Inflammatory macrophage (primary cell): ENCODE measurements around the gene FAM222A.
"Not testable (repeated sequence)": the region's sequence is repeated elsewhere in the genome, so short reads cannot be mapped to it uniquely, and the experiment has no call there.

Experiments used
- DNase-seq, 2 donors: peaks; one replicate each; pipeline ENCODE4 v3.0.0-alpha.2; 2020 to 2022

FAM222A gene

DNA sequence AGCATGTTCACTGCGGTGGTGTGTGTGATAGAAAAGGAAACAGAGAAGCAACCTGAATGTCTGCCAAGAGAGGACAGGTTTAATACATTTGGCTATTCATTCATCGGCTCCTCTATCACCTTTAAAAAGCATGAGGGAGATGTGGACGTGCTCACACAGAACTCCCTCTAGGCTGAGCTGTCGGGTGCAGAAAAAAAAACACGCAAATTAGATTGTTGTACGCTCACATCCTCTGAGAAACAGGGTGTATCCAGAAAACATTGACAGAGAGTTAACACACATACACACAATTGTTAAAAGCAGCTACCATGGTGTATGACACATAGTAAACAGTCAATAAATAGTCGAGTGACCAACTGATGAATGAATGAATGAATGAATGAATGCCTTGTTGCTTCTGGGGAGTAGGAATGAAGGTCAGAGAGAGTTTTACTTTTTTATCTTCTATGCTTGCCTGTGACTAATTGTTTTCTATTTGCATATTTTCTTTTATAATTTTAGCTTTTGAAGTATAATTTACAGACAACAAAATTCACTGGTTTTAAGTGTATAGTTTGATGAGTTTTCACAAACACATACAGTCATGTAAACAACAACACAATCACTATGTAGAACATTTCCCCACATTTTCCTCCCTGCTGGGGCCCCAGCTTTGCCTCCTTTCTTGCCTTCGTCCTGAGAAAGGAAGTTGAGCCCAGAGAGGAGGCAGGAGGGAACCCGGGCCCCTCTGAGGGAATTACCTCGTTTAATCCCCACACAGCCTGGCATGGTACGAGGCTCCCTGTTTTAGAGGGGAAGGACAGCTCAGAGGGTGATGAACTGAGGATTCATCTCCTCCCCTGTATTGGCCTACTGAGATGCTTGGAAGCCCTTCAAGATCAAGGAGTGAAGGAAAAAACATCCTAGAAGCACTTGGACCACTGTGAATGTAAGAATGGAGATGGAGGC lies 19.7 kb upstream of the FAM222A start:
- no peak for DNase-seq

DNA sequence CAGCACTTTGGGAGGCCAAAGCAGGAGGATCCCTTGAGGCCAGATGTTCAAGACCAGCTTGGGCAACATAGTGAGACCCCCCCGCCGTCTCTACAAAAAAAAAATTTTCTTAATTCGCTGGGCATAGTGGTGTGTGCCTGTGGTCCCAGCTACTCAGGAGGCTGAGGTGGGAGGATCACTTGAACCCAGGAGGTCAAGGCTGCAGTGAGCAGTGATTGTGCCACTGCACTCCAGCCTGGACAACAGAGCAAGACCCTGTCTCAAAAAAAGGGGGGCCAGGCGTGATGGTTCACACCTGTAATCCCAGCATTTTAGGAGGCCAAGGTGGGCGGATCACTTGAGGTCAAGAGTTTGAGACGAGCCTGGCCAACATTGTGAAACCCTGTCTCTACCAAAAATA lies 19.0 kb upstream of the FAM222A start:
- not testable (repeated sequence) for DNase-seq

DNA sequence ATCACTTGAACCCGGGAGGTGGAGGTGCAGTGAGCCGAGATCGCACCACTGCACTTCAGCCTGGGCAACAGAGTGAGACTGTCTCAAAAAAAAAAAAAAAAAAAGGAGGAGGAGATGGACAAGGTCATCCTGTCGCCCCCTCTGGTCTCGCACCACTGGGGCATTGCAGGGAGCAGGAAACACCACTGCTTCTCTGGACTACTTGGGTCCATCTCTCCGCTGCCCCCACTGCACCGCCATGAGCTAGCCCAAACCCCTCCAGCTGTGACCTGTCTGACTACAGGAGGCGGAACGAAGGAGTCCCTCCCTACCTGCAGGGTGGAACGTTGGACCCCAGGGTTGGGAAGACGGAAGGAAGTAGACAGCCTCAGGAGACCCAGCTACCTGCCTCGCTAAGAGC lies 18.2 kb upstream of the FAM222A start:
- no peak for DNase-seq

DNA sequence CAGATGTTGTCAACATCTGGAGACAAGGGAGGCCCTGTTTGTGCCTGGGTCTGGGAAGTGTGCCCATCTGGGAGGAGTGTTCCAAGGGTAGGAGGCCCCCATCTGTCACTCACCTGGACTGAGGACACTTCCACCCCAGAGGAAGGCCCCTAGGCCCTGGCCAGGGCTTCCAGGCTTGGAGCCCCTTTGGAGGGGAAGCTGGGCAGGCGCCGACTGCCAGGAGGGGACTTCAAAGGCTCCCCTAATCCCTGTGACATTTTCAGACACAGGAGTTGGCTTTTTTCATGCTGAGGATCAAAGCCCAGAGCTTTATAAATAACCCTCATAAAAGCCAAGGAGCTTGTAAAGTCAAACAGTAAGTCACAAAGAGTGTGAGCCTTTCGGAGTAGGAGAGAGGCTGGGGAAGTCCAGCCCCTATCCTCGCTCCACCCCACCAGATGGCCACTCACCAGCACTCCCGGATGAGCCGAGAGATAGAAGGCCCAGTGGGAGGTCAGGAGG lies 17.6 kb upstream of the FAM222A start:
- DNase-seq = no peak

DNA sequence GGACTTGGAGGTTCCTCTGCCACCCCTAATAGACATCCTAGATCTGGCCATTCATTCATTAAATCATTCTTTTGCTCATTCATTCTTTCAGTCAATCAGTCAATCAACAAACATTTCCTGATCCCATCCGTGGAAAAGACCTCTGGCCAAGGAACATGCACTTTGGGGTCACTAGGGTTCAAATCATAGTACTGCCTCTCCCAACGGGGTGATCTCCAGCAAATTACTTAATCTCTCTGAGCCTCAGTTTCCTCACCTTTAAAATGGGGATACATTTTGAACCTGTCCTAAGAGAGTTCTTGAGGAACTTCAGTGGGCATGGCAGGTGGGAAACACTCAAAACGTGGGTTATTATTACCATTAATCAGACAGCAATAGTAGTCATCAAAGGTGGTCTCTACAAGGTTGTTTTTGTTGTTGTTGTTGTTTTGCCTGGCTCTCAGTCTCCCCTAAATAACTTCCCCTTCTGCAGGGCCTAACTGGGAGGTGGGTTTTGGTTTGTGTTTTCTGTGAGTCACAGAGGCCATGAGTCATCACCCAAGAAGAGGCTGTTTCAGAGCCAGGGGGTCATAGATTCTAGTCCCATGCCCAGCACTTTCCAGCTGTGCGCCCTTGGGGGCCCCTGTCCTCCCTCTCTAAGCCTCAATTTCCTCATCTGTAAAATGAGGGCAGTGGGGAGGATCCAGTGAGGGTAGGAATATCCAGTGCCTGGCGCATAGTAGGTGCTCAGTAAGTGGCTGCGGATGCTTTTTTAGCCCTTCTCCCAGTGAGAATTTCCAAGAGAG lies 16.9 kb upstream of the FAM222A start:
- DNase-seq = no peak

DNA sequence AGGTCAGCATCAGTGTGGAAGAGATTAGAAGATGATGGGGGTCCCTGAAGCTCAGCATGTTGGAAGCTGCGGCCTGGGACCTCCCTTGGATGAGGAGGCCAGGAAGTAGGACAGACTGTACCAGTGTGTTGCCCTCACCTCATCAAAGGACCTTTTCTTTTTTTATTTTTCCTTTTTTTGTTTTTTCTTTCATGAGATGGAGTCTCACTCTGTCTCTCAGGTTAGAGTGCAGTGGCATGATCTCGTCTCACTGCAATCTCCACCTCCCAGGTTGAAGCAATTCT lies 16.4 kb upstream of the FAM222A start:
- DNase-seq = no peak

DNA sequence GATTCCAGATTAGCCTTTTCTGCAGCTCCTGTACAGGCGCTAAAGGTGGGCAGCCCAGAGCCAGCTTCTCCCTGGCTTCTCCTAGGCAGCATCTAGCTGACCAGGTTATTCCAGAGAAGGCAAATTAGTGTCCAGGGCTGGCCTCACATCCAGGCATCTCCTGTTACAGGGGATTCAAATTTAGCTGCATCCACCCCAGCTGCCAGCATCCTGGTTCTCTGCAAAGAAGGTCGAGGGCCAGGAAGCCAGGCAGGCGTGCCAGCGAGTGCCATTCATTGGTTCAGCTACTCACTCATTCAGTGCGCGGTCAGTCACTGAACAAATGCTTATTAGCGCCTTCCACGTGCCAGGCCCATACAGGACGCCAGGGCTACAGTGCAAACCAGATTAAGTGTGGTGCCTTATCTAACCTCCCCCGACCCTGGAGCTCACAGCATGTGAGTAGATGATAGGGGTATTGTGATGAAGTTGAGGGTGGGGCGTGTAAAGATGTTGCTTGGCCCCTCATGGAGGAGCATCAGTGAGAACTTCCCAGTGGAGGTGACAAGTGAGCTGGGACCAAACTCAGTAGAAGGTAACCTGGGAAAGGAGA lies 15.7 kb upstream of the FAM222A start:
- no peak for DNase-seq

DNA sequence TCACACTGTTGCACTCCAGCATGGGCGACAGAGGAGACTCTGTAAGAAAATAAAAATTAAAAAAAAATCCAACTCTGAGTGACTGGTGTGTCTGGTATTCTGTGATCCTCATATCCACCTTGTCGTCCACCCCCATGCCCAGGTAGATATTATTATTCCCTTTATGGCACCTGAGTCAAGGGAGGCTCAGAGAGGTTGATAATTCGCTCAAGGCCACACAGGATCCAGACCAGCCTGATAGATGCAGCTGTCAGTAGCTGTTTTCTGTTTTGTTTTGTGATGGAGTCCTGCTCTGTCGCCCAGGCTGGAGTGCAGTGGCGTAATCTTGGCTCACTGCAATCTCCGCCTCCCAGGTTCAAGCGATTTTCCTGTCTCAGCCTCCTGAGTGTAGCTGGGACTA lies 14.8 kb upstream of the FAM222A start:
- DNase-seq = no peak

DNA sequence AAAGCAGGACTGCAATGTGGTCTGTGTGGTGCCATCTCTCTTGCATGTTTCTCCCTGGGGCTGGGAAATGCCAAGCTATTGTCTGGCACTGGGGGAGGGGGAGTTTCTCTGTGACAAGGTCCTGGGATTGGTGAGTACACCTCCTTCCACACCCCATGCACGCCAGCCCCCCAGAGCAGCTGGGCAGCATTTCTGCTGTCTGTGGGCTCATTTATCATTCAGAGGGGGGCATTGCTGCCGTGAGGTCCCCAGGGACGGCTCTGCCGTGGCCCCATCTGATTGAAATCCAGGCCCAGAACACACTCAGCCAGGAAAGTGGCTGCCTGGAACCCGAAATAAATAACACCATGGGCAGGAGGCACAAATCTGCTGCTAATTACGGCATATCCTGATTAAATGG lies 12.6 kb upstream of the FAM222A start:
- no peak for DNase-seq

DNA sequence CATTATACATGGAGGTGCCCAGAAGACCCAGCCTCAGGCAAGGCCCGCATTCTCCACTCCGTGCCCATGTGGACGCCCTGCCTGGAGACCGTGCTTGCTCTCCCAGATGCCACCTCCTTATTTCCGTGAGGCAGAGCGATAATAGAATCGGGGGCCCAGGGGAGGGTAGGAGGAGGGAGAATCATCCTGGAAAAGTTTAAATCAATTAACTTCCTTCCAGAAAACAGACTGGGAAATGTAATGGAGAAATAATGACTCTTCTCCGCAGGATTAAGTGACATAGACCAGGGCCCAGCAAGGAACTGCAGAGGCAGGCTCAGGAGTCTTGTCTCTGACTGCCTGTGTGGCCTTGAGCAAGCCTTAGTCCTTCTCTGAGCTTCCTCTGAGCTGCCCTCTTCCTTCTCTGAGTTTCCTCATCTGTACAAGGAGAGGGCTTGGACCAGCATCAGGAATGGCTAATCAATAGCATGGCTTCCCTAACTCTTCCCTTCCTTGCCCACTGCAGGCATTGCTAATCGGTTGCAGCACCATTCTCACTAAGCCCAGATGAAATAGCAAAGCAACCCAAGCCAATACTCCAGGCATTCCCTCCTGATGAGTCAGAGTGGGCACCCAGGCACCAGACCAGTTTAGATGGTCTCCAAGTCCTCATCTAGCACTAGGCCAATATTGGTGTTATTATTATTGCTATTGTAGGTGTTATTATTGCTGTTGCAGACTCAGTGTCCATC lies 11.3 kb upstream of the FAM222A start:
- DNase-seq = no peak

DNA sequence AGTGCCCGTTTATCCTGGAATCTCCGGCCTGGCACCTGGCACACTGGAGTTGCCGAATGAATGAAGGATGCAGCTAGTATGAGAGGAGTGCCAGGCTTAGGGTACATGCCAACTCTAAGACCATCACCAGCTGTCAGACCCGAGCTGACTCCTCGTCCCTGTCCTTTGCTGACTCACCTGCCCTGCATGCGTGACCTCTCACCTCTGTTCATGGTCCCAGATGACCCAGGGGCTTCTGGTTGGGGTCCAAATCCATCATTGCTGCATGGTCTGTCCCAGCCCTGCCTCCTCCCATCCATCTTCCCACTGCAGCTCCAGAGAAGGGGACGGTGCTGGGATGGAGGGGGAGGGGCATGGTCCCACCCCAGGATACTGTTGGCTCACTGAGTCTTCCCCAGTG lies 9.9 kb upstream of the FAM222A start:
- no peak for DNase-seq

DNA sequence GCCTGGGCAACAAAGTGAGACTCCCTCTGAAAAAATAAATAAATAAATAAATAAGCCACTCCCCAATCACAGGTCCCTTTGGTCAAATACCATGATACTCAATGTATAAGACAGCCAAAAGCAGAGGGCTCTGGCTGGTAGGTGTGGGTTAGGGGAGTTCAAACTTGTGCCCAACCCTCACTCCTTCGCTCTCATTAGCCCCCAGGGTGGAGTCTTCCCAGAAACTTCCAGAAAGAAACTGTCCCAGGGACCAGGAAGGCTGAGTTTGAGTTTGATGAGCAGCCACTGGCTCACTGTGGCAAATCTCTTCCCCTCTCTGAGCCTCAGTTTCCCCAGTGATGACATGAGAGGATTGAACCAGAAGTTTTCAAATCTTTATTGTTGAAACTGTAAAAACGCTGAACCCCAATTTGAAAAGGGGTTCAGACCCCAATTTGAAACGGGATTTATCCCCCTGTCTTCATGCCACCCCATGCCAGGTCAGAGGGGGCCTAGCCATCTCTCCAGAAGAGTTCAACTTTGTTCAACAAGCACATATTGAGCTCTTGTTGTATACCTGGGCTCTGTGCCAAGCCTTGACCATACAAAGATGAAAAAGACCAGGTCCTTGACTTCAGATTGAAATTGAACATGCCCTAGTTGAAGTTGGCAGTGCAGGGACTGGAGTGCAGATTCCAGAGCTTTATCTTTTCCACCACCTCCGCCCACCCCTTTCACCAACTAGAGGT lies 9.1 kb upstream of the FAM222A start:
- no peak for DNase-seq

DNA sequence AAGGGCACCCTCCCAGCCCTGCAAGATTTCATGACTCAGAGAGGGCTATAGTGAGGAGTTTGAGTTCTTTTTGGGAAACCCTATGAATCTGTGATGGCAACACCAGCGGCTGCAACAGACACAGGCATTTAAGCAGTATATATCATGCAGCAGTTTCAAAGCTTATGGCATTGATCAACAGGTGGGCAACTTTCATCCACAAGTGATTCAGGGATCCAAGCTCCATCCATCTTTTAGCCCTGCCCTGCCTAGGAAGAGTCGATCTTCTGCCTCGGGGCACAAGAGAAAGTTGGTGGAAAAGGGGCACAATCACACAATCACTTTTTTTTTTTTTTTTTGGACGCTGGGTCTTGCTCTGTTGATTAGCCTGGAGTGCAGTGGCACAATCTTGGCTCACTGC lies 8.3 kb upstream of the FAM222A start:
- no peak for DNase-seq

DNA sequence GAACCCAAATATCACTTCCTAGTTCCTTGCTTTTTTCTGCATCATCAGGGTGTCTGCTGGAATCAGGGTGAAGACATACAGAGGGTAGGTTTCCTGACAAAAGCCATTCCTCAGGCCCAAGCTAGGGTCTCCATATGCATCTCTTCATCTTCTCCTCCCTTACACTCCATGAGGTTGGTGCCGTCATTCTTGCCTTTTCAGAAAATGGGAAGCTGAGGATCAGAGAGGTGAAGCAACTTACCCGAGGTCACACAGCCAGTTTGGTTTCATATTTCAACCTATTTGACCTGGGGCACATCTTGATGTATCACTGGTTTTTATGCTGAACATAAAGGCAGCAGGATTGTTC lies 7.3 kb upstream of the FAM222A start:
- no peak for DNase-seq

DNA sequence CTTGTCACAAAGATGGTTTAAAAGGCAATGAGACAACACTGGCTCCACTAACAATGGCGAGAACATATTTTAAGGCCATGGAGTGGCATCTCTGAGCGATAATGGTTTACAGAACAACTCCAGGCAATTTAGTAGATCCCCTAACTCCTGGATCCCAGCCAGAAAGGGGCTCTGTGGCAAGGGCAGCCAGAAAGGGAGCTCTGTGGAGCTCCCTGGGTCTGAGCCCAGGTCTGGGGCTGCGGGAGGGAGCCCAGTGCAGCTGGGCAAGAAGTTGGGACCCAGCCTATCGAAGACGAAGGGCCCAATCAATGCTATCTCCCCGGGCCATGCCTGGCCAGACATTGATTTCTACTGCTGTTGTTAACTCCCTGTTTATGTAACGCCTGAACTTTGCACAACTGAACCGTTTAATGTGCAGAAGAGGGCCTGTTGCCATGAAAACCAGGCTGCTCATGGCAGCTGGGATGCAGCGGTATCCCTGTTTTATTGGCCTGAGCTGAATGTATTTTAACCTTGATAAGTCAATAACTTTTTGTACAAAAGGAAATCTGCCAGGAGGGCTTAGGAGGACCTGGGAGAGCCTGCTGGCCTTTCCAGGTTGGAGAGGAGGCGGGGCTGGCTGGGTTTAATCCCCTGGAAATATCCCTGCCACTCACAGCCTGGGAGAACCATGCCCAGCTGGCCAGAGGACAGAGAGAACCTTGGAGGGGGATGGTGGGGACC lies 6.7 kb upstream of the FAM222A start:
- no peak for DNase-seq

DNA sequence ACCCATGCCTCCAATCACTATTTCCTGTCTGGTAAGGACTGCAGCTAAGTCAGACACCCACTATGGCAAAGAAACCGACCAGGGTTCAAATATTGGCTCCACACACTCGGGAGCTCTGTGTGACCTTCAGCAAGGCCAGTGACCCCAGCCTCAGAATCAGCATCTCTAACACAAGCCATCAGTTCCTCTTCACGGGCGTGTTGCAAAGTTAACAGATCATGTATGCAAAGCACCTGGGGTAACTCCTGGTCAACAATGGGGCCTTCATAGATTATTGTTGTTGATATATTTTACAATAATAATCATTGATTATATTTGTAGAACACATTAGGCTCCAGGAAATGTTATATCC lies 6.2 kb upstream of the FAM222A start:
- no peak for DNase-seq

DNA sequence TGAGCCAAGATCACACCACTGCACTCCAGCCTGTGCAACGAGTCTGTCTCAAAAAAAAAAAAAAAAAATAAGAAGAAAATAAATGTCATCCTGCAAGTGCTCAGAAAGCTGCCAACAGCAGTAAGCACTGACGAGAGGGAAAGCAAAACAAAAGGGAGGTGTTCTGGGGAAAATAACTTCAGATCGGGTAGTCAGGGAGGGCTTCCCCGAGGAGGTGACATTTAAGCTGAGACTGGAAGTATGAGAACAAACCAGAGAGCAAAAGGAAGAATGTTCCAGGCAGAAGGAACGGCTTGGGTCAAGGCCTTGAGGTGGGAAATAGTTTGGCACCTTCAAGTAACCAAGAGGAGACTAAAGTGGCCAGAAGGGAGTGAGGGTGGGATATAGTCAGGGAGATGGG lies 4.7 kb upstream of the FAM222A start:
- DNase-seq = no peak

DNA sequence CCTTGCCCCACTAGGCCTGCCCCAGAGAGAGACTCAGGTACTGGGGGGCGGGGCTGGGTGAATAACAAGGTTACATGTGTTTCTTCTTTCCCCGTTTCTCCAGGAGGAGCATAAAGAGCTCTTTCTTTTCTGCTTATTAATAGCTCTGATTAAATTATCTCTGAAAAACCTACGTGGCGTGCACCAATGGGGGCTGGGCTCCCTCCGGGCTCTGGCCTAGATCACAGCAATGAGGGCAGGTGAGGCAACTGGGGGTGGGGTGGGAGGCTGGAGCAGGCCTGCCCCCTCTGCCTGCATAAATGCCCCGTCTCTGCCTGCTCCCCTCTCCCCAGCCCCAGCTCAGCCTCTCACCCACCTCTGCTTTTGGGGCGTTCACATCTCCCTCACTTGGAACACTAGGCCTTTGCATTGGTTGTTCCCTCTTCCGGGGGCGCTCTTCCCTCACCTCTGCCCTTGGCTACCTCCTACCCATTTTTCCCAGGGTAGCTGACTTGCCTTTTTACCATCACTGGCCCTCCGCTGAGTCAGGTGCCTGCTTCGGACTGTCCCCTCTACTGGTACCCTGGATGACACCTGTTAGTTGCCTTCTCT lies 4.1 kb upstream of the FAM222A start:
- DNase-seq = no peak

DNA sequence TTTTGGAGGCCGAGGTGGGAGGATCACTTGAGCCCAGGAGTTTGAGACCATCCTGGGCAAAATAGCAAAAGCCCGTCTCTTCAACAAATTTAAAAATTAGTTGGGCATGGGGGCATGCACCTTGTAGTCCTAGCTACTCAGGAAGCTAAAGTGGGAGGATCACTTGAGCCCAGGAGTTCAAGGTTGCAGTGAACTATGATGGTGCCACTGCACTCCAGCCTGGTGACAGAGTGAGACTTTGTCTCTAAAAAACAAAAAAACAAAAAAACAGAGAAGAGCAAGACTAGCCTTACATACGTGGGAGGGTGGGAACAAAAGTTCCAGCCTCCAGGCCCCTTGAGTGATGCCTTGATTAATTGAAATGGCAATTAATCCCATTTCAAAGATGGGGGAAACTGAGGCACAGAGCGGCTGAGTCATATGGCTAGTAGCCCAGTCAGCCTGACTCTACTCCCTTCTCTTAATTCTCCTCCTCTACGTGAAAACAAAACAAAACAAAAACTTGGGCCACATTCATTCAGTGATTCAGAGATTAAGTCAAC lies 3.3 kb upstream of the FAM222A start:
- DNase-seq = no peak

DNA sequence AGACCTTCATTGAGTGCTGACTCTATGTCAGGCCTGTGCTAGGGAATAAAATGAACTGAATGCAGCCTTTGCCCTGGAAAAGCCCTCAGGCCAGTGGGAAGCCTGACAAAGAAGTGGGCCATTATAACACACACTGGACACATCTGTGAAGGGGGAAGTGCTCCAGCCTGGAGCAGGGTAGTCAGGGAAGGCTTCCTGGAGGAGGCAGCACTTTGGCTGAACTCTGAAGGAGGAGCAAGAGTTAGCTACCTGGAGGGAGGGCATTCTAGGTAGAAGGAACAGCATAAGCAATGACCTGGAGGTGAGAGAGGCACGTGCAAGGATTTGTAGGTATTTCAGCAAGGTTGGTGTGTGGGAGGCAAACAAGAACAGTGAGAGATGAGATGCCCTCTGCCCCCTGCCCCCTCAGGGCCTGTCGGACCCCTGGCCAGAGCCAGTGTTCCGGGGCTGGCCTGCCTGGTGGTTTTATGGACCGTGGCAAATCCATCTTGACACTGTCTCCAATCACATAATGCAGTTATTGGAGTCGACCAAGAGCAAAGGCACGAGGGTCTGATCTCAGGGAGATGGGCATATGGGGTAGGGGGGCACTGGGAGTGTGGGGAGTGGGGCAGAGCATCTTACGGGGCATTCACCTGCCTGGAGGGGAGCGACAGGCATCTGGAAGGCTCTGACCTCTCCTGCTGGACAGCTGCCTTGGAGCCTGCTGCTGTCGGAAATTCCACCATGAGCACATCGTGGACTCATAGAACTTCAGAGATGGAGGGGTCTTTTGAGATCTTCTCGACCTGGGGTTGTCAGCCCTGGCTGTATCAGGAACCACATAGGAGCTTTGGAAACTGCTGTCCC lies 2.7 kb upstream of the FAM222A start:
- DNase-seq = no peak
